Renal cortex interstitium (tissue), 11 donors: Measurements from ENCODE around the gene MVB12B. TPM values are rescaled to one million over a fixed set of nuclear protein-coding genes. Genes with fewer than 3 reads are reported as not detected.

Source experiments
- DNase-seq, 11 donors: peaks; one replicate each; pipeline ENCODE4 v3.0.0-alpha.2; 2013; ENCODE audit warnings: low read depth in 9 of 11, low spot score in 4 of 11; ENCODE audit errors: extremely low read depth in 1 of 11
- polyA plus RNA-seq, 3 donors: library from polyadenylated mRNA; unstranded; fragments of 120-200 nt; gene quantifications; one replicate each; pipeline ENCODE4 v1.2.1, GENCODE V29; 2013; ENCODE audit not compliant: insufficient read length in 3 of 3

Gene MVB12B
- polyA plus RNA-seq, 3 donors = 15.4 to 19.3 (median 16.3) TPM

DNA sequence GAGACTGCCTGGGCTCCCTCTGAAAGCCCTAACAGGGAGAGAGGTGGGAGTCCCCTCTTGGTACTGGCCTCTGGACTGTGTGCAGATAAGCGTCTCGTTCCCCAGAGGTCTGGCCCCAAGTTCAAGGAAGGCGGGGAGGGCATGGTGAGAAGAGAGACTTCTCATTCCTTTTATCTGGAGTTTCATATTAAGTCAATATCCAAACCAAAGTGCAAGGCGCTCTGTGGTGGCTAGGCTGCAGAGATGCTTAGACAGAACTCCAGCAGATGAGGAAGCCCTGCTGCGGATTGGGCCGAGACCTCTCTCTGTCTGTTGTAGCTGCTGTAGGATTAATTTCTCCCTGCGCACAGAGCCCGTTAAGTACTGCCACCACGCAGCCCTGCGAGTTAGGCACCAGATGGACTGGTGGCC, 16.0 kb downstream of the MVB12B start:
- DNase-seq = no peak

GRCh38 chr9:126343271-126343700, 16.7 kb downstream of the MVB12B start:
- no peak for DNase-seq

- DNase-seq = no peak
Measured at GRCh38 chr9:126346031-126346430, 19.4 kb downstream of the MVB12B start.

GRCh38 chr9:126347093-126347492, 20.5 kb downstream of the MVB12B start:
- DNase-seq = no peak

- no peak for DNase-seq
Measured at GRCh38 chr9:126347911-126348760, 21.5 kb downstream of the MVB12B start.

DNA sequence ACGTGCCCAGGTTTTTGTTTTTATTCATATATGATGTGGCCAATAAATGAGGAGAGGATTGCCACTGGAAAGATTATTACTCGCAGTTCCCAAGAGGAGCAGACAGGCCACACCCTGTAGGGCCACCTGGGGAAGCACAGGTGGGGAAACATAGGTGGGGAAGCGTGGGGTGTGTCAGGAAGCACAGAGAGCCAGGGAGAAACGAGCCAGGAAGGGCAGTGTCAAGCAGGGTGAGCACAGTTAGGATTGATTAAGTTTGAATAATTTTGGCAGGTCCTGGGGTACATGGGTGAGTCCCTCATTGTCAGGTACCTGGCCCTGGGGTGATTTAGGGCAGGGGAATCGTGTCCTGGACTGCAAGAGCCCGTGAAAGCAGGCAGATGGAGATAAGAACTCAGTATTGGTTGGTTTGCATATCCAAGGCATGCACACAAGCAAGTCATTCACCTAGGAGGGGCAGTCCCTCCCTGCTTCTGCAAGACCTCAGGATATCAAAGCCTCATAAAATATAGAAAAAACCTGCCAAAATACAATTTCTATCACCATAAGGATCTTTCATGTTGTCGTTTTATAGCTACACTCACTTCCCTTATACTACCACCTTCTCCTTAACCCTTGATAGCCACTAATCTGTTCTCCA, 22.4 kb downstream of the MVB12B start:
- no peak for DNase-seq

DNA sequence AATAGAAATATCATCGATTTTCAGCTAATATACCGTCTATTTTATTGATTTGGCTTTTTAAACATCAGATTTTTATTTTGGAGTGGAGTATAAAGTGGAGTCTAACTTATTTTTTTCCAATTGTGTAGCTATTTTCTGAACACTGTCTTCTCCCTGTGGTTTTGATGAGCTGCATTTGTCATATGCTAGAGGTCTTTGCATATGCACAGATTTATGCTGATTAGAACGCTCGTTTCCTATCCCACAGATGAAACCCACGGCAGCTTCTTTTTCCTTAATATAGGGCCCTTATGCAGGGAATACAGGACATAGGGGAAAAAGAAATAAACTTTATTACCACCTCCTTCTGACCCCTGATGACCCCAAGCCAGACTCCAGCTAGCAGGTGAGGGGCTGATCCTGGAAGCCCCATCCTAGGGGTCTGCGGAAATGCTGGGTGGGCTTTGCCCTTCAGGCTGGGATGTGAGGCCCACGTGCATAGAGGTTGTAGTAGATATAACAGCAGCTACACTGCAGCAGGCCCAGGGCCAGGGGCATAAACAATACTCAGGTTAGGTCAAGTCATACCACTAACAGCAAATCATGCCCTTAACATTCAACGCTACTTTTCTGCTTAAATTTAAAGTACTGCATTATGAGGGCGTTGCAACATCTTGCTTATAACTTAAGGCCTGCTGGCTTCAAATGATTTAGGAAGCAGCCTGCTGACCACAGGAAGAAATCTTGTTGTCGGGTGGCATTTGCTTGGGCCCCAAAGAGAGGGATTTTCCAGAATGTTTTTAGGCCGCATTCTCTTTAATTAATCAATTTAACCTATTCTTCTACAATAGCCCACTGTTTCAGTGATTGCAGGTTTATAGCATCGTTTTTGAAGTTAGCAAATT, 28.5 kb downstream of the MVB12B start:
- no peak for DNase-seq

GRCh38 chr9:126357074-126357473, 30.4 kb downstream of the MVB12B start:
- DNase-seq = no peak

GRCh38 chr9:126360073-126360472, 33.4 kb downstream of the MVB12B start:
- no peak for DNase-seq

DNA sequence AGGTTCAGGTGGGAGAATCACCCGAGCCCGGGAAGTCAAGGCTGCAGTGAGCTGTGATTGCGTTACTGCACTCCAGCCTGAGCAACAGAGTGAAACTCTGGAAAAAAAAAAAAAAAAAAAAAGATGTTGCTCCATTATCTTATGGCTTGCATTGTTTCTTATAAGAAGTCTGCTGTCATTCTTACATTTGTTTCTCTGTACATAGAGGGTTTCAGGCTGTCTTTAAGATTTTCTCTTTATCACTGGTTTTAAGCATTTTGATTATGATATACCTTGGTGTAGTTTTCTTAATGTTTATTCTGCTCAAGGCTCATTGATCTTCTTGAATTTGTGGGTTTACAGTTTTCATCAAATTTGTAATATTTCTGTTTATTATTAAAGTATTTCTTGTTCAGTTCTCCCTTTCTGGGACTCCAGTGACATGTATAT, 35.2 kb downstream of the MVB12B start:
- DNase-seq = no peak

GRCh38 chr9:126363250-126363649, 36.6 kb downstream of the MVB12B start:
- no peak for DNase-seq

GRCh38 chr9:126363847-126364671, 37.4 kb downstream of the MVB12B start:
- no peak for DNase-seq

GRCh38 chr9:126365780-126366179, 39.2 kb downstream of the MVB12B start:
- DNase-seq = no peak

GRCh38 chr9:126366366-126367011, 39.9 kb downstream of the MVB12B start:
- no peak for DNase-seq

DNA sequence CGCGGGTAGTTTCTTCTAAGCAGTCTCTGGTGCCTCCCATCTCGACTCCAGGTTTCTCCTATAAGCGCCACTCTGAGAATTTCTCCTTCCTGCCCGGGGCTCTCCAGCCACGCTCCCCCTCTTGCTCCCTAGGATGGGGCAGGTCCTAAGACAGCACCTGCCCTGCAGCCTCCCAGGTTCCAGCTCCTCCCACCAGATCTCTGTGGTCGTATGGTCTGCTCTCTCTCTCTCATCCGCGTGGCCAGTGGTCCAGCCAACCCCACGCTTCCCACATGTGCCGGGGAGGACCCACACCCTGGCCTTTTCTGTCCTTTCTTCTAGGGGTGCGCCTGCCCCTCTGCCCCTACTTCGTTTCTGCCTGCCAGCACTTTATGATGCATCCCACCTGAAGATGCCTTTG, 40.5 kb downstream of the MVB12B start:
- DNase-seq = no peak

- DNase-seq = no peak
Measured at GRCh38 chr9:126367616-126368015, 41.0 kb downstream of the MVB12B start.

GRCh38 chr9:126368020-126368419, 41.4 kb downstream of the MVB12B start:
- no peak for DNase-seq
